AG04450 (cell line): ENCODE results near the gene SLC39A10. TPM values are rescaled to one million over a fixed set of nuclear protein-coding genes. Genes with fewer than 3 reads are reported as not detected.
"Not testable (repeated sequence)": the region's sequence is repeated elsewhere in the genome, so short reads cannot be mapped to it uniquely, and the experiment has no call there.

Source experiments
- CTCF ChIA-PET: fragments of 300-600, 350-600 bp; formaldehyde crosslinking; extraction: SDS; loops from one replicate; lab custom pipeline; 2022; ENCODE audit warnings: antibody characterized with exemption, inconsistent platforms; lab: Charles Lee
- POLR2A ChIA-PET: fragments of 350-600 bp; formaldehyde crosslinking; extraction: SDS; loops from one replicate; lab custom pipeline; 2021; ENCODE audit warnings: antibody characterized with exemption, inconsistent platforms; lab: Yijun Ruan, JAX
- DNase-seq: peaks from one replicate; pipeline ENCODE4 v3.0.0-alpha.2; 2011; ENCODE audit warnings: low read depth, low spot score
- H3K27ac ChIP-seq: one replicate; pipeline ENCODE4 v1.5.1; 2012; ENCODE audit warnings: low read depth, low read length, control low read depth
- H3K27me3 ChIP-seq: one replicate; pipeline ENCODE4 v1.6.0; 2012; ENCODE audit warnings: low read length; ENCODE audit not compliant: control insufficient read depth, insufficient read depth
- H3K4me3 ChIP-seq: 2 replicates; pipeline ENCODE4 v1.5.1; 2011; ENCODE audit warnings: mild to moderate bottlenecking, low read depth, low read length, control low read depth
- H3K9me3 ChIP-seq: 2 replicates; pipeline ENCODE4 v1.5.1; 2012; ENCODE audit warnings: low read length; ENCODE audit not compliant: control insufficient read depth, insufficient read depth
- polyA plus RNA-seq: library from polyadenylated mRNA; depleted of rRNA; stranded (reverse); fragments of >200 nt; gene quantifications from 2 replicates; pipeline ENCODE4 v1.2.3, GENCODE V29; 2011
- TF ChIP-seq, protein P1 (sequence below): IDR thresholded peaks from 2 replicates; pipeline ENCODE4 v1.5.1; 2011; ENCODE audit warnings: low read depth, low read length, control low read depth, inconsistent platforms

Gene SLC39A10
- polyA plus RNA-seq, 1 experiment, result 38.5 TPM

- Histone ChIP-seq H3K27ac (no peak overlapping the region), H3K4me3 (no peak overlapping the region), H3K27me3 (no peaks in the 10 kb centered on the region), H3K9me3 (no peaks in the 10 kb centered on the region)
- CTCF ChIA-PET, result no interaction called here
- TF ChIP-seq, protein P1, sequence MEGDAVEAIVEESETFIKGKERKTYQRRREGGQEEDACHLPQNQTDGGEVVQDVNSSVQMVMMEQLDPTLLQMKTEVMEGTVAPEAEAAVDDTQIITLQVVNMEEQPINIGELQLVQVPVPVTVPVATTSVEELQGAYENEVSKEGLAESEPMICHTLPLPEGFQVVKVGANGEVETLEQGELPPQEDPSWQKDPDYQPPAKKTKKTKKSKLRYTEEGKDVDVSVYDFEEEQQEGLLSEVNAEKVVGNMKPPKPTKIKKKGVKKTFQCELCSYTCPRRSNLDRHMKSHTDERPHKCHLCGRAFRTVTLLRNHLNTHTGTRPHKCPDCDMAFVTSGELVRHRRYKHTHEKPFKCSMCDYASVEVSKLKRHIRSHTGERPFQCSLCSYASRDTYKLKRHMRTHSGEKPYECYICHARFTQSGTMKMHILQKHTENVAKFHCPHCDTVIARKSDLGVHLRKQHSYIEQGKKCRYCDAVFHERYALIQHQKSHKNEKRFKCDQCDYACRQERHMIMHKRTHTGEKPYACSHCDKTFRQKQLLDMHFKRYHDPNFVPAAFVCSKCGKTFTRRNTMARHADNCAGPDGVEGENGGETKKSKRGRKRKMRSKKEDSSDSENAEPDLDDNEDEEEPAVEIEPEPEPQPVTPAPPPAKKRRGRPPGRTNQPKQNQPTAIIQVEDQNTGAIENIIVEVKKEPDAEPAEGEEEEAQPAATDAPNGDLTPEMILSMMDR, result no peak
- POLR2A ChIA-PET, result no interaction called here
- DNase-seq, result no peak
Observed at GRCh38 chr2:195642679-195643068, 14.4 kb upstream of the SLC39A10 start.

GRCh38 chr2:195644708-195645107 is 12.3 kb upstream of the SLC39A10 start:
- H3K9me3 ChIP-seq, POLR2A ChIA-PET, H3K27me3 ChIP-seq, H3K27ac ChIP-seq, H3K4me3 ChIP-seq, DNase-seq: not testable (repeated sequence)
- CTCF ChIA-PET, result interaction anchor here (0.7 to 1.1 kb wide), 2 partner anchors 12 kb away, joined by 3 read pairs; partner anchors contain the start of gene SLC39A10

- ChIA-PET CTCF (interaction anchor here (1.3 to 2.7 kb wide), 2 partner anchors 11 to 423 kb away, joined by 6 to 13 read pairs; partner anchors contain the start of genes DNAH7 and SLC39A10), POLR2A (interaction anchor here (1.6 kb wide), 1 partner anchor 11 kb away, joined by 3 read pairs; the partner anchor contains the start of gene SLC39A10)
- TF ChIP-seq, protein P1, result no peak
- no peak for DNase-seq
- H3K4me3 ChIP-seq, result no peak overlapping the region
- H3K27me3 ChIP-seq, result no peaks in the 10 kb centered on the region
- no peaks in the 10 kb centered on the region for H3K9me3 ChIP-seq
- no peak overlapping the region for H3K27ac ChIP-seq
Observed at GRCh38 chr2:195645413-195645812, 11.6 kb upstream of the SLC39A10 start.

GRCh38 chr2:195646424-195646823 is 10.6 kb upstream of the SLC39A10 start:
- ChIA-PET CTCF (interaction anchor here (1.3 to 2.7 kb wide), 2 partner anchors 10 to 422 kb away, joined by 6 to 13 read pairs; partner anchors contain the start of genes DNAH7 and SLC39A10), POLR2A (interaction anchor here (1.6 kb wide), 1 partner anchor 10 kb away, joined by 3 read pairs; the partner anchor contains the start of gene SLC39A10)
- Histone ChIP-seq H3K27ac (no peak overlapping the region), H3K9me3 (no peaks in the 10 kb centered on the region), H3K27me3 (no peaks in the 10 kb centered on the region), H3K4me3 (no peak overlapping the region)
- no peak for DNase-seq
- TF ChIP-seq, protein P1, result no peak

DNA sequence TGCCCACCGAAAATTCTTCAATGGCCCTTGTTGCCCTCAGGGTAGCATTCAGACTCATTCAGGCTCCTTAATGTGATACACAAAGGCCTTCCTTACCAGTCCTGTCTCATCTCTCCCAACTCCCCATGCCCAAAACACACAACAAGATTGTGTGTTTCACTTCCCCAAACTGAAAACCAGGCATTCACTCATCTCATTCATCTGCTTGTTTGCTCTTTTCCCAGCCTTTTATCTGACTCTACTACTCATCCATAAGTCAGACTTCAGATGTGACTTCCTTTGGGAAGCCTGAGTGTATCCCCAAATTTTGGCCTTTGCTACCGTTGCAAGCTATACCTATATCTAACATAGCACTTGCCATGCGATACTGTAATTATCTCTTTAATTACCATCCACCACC is 9.7 kb upstream of the SLC39A10 start:
- no peak overlapping the region for H3K27ac ChIP-seq
- TF ChIP-seq, protein P1, result no peak
- no peaks in the 10 kb centered on the region for H3K9me3 ChIP-seq
- DNase-seq, result no peak
- no peak overlapping the region for H3K4me3 ChIP-seq
- ChIA-PET CTCF (interaction anchor here (2.7 kb wide), 1 partner anchor 9 kb away, joined by 13 read pairs; the partner anchor contains the start of gene SLC39A10), POLR2A (no interaction called here)
- H3K27me3 ChIP-seq, result no peaks in the 10 kb centered on the region

- H3K27ac ChIP-seq, H3K27me3 ChIP-seq, DNase-seq, H3K4me3 ChIP-seq, POLR2A ChIA-PET, H3K9me3 ChIP-seq, CTCF ChIA-PET: not testable (repeated sequence)
Observed at GRCh38 chr2:195648370-195648769, 8.7 kb upstream of the SLC39A10 start.
